ENCODE data around the gene GPR137B. TPM values are rescaled to one million over a fixed set of nuclear protein-coding genes. Genes with fewer than 3 reads are reported as not detected.
"Not testable (repeated sequence)": the region's sequence is repeated elsewhere in the genome, so short reads cannot be mapped to it uniquely, and the experiment has no call there.

Gene GPR137B
- total RNA-seq, 1 donor from 2014 or later, result 4.5 TPM

DNA sequence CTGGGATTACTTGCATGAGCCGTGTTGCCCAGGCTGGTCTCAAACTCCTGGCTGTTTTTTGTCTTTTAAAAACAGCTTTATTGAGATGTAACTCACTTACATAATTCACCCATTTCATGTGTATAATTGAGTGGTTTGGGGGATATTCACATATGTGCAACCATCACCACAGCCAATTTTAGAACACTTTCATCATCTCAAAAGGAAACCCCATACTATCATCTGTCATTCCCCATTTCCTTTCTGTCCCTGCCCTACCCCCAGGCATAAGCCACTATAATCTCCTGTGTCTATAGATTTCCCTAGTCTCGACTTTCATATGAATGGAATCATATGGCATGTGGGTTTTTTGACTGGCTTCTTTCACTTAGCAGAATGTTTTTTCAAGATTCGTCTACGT, 43.3 kb downstream of the GPR137B start:
- DNase-seq (ENCODE audit: low spot score) (no peak), ATAC-seq (no peak)

DNA sequence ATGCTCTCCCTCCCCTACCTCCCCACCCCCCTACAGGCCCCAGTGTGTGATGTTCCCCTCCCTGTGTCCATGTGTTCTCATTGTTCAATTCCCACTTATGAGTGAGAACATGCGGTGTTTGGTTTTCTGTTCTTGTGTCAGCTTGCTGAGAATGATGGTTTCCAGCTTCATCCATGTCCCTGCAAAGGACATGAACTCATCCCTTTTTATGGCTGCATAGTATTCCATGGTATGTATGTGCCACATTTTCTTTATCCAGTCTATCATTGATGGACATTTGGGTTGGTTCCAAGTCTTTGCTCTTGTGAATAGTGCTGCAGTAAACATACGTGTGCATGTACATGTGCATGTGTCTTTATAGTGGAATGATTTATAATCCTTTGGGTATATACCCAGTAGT, 44.1 kb downstream of the GPR137B start:
- not testable (repeated sequence) for ATAC-seq; DNase-seq (ENCODE audit: low spot score)

- ATAC-seq; DNase-seq (ENCODE audit: low spot score): not testable (repeated sequence)
Measured at GRCh38 chr1:236188084-236188483, 45.7 kb downstream of the GPR137B start.

GRCh38 chr1:236193184-236193583, 50.8 kb downstream of the GPR137B start:
- DNase-seq (ENCODE audit: low spot score), result no peak
- ATAC-seq, result no peak

DNA sequence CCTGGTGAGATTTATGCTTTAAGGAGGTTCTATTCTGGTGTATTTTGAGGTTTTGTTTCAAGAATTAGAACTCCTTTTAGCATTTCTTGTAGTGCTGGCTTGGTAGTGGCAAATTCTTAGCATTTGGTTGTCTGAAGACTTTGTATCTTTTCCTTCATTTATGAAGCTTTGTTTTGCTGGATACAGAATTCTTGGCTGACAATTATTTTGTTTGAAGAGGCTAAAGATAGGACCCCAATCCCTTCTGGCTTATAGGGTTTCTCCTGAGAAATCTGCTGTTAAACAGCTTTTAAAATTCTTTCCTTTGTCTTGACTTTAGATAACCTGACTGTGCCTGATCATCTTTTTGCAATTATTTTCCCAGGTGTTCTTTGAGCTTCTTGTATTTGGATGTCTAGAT, 58.6 kb downstream of the GPR137B start:
- ATAC-seq, result no peak
- no peak for DNase-seq (ENCODE audit: low spot score)

GRCh38 chr1:236201786-236202185, 59.4 kb downstream of the GPR137B start:
- no peak for DNase-seq (ENCODE audit: low spot score)
- ATAC-seq, result no peak

DNA sequence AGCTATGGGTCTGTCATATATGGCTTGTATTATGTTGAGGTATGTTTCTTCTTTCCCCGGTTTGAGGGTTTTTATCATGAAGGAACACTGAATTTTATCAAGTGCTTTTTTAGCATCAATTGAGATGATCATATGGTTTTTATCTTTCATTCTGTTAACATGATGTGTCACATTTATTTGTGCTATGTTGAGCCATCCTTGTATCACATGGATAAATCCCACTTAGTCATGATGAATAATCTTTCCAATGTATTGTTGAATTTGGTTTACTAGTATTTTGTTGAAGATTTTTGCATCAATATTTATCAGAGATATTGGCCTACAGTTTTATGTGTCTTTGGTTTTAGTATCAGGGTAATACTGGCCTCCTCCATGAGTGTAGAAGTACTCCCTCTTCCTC, 61.7 kb downstream of the GPR137B start:
- ATAC-seq, result no peak
- DNase-seq (ENCODE audit: low spot score), result no peak

GRCh38 chr1:236204656-236205055, 62.3 kb downstream of the GPR137B start:
- ATAC-seq, result no peak
- DNase-seq (ENCODE audit: low spot score), result no peak

DNA sequence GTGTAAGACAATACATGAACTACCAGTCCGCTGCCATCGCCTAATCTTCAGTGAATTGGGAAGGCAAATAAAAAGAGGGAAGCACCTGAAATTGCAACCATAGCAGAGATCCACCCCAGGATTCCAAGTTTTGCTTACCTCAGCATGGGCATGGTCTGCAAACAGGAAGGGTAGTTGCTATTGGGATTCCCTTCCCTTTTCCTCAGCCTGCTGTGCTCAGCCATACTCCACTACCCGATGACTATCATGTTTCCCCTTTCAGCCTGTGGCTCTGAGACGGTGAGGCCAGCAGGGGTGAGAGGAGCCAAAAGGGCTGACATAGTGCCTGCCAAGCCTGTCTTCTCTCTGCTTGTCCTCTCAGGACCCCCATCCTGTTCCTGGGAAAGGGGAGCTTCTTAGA, 64.2 kb downstream of the GPR137B start:
- DNase-seq (ENCODE audit: low spot score) (no peak), ATAC-seq (peak; percentile 69)

DNA sequence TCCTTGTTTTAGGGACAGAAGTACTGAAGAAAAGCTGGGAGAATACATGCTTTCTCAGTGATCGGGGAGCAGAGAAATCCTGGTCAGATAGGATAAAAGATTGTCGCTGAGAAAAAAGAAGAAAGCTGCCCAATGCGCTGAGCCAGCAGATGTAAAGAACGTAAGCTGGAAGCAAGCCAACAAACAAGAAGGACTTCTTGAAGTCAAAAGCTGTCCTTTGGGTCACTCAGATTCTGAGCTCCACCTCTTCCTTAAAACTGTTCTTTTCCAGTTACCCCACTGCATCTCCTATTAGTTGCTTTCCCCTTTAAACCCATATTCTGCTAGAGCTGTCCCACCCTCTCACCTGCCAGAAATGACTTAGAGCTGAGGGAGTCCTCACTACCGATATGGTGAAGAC, 64.8 kb downstream of the GPR137B start:
- no peak for DNase-seq (ENCODE audit: low spot score)
- ATAC-seq, result no peak

- ATAC-seq (no peak), DNase-seq (ENCODE audit: low spot score) (no peak)
Measured at GRCh38 chr1:236207569-236207968, 65.2 kb downstream of the GPR137B start.

DNA sequence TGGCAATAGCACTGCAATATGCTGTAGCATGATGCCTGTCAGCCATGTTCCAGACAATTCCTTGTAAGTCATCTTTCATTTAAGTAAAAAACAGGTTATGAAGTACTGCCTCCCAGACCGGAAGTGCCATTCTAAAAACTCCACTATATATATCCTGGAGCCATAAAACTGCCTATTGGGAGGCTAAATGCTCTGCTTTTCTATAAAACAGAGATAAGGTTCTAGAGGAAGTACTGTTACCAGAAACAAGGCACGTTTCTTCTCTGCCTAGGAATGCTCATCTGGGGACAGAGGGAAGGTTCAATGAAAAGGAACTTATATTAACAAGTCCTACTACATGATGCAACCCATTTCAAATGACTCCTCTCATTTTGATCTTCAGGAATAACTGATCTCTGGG, 66.8 kb downstream of the GPR137B start:
- ATAC-seq (no peak), DNase-seq (ENCODE audit: low spot score) (no peak)

DNA sequence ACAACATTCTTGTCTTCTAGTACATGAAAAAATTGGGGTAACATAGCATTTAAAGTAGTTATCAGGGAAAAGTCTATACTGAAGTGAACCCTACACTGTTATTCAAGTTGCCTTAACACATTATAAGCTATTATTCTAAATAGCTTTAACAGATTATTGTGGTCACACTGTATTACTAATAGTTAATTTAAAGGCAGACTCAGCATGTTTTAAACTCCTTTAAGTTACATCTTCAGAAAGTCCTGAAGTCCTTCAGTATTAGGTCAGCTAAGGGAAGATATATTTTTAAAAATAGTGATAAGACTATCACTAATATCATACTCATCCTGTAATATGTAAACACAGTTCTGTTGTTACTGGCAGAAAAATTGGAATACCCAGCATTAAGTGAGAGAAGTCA, 67.4 kb downstream of the GPR137B start:
- no peak for ATAC-seq
- no peak for DNase-seq (ENCODE audit: low spot score)

- ATAC-seq (no peak), DNase-seq (ENCODE audit: low spot score) (no peak)
Measured at GRCh38 chr1:236211815-236212214, 69.5 kb downstream of the GPR137B start.

- ATAC-seq, result no peak
- DNase-seq (ENCODE audit: low spot score), result no peak
Measured at GRCh38 chr1:236213534-236213933, 71.2 kb downstream of the GPR137B start.

DNA sequence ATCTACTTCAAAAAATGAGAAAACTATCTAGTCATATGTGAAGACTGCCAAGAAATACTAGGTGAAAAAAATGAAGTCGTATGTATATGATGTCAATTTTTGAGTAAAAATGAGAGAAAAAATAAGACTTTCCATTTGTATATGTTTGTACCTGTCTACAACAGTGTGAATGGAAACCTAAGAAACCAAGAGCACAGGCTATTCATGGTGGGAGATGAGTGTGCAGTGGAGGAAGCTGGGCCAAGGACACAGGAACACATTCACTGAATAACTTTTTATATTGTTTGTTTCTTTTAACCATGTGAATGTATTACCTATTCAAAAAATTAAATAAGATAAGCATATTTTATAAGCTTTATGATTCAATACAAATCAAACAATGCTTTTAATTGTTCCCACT, 72.4 kb downstream of the GPR137B start:
- ATAC-seq (no peak), DNase-seq (ENCODE audit: low spot score) (no peak)

DNA sequence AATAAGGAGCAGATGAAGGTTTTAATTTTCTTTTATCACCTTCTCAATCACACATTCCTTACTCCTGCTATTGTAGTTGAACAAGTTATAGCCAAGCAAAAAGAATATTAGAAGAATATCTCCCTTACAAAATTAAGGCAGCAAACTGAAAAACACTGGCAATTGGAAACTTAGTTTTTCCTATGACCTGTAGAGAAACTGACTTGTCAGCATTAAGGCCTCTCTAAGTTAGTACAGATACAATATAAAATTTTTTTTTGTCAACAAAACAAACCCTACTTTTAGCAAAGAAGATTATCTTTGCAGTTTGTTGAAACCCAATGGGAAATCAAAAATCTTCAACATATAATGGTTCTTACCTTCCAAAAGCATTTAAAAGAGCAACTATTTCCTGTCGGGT, 78.1 kb downstream of the GPR137B start:
- DNase-seq (ENCODE audit: low spot score) (no peak), ATAC-seq (no peak)

DNA sequence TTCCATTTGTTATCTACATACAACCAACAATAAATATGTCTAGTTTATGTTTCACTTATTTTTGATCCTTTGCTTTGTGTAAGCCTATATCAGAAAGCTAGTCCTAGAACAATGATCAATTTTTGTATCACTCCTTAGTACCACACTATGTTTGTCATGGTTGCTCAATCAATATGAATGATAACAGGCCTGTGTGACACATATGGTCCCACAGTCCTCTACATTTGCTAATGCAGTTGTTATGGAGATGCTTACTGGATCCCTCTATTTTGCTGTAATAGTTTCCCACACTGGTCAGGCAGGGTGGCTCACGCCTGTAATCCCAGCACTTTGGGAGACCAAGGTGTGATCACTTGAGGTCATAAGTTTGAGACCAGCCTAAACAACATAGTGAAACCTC, 80.3 kb downstream of the GPR137B start:
- ATAC-seq (peak; percentile 50), DNase-seq (ENCODE audit: low spot score) (no peak)

GRCh38 chr1:236228411-236228810, 86.1 kb downstream of the GPR137B start:
- ATAC-seq (no peak), DNase-seq (ENCODE audit: low spot score) (no peak)

- DNase-seq (ENCODE audit: low spot score), result no peak
- ATAC-seq, result no peak
Measured at GRCh38 chr1:236235116-236235515, 92.8 kb downstream of the GPR137B start.

DNA sequence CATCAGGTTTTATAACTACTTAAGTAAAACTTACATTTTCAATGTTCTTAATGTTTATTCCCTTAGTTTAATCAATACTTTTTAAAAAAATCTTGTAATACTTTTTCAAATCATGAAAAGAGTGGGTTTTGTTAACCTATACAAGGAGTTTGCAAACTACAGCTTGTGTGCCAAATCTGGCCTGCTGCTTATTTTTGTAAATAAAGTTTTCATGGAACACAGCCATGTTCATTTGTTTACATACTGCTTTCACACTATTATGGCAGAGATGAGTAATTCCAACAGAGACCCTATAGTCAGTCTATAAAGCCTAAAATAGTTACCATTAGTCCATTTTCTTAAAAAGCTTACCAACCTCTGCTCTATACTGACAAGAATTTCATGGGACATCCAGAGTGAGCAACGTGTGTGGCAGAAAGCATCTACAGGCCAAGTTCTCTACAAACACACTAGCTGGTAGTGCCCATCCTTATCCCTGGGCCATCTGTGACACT, 96.8 kb downstream of the GPR137B start:
- DNase-seq (ENCODE audit: low spot score), result no peak
- no peak for ATAC-seq

GRCh38 chr1:236240675-236241074, 98.3 kb downstream of the GPR137B start:
- ATAC-seq (no peak), DNase-seq (ENCODE audit: low spot score) (no peak)

- DNase-seq (ENCODE audit: low spot score), result no peak
- no peak for ATAC-seq
Measured at GRCh38 chr1:236242568-236242967, 100.2 kb downstream of the GPR137B start.

DNA sequence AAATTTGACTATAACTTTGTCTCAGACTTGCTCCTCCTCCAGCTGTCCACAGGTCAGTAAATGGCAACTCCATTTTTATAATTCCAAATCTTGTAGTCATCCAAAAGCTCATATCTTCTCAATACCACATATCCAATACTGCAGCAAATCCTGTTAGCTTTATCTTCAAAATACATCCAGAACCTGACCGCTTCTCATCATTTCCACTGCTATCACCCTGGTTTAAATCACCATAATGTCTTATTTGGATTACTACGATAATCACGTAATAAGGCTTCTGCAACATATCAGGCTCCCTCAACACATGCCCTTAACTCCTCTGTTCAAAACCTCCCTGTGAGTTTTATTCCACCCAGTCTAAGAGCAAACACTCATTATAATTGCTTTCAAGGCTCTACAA, 104.9 kb downstream of the GPR137B start:
- no peak for DNase-seq (ENCODE audit: low spot score)
- ATAC-seq, result no peak

All from left lobe of liver (tissue), 2 donors.